Natural killer cell treated with Interleukin-12 subunit alpha and Interleukin-12 subunit beta and Interleukin-15 and Interleukin-18, amount 100 ng/mL, for 72 hours (primary cell): ENCODE data around the gene NRTN. TPM values are rescaled to one million over a fixed set of nuclear protein-coding genes. Genes with fewer than 3 reads are reported as not detected.

Experiments used
- ATAC-seq, 2 donors: fragments of 150-1000 bp; cut with Tn5 transposase in 1 of 2; sonication (Bioruptor Pico), chemical (Tn5 transposase) in 1 of 2; 2 replicates each; pipeline ENCODE4 v1.10.0; 2021
- DNase-seq: peaks from one replicate; pipeline ENCODE4 v3.0.0; 2022; ENCODE audit warnings: low spot score
- H3K27ac Mint-ChIP-seq, 2 donors: 1 replicate in 1 of 2; 2 replicates in 1 of 2; pipeline ENCODE4 v1.8.0; 2022; ENCODE audit warnings: mixed read lengths in 2 of 2, mild to moderate bottlenecking in 1 of 2, moderate library complexity in 1 of 2
- H3K27me3 Mint-ChIP-seq, 2 donors: 1 replicate in 1 of 2; 2 replicates in 1 of 2; pipeline ENCODE4 v1.8.0; 2022; ENCODE audit warnings: mixed read lengths in 2 of 2
- H3K36me3 Mint-ChIP-seq: one replicate; pipeline ENCODE4 v1.8.0; 2022; ENCODE audit warnings: mixed read lengths
- H3K4me1 Mint-ChIP-seq, 2 donors: 1 replicate in 1 of 2; 2 replicates in 1 of 2; pipeline ENCODE4 v1.8.0; 2022; ENCODE audit warnings: low read depth in 2 of 2, mixed read lengths in 2 of 2, mild to moderate bottlenecking in 1 of 2
- H3K4me3 Mint-ChIP-seq: one replicate; pipeline ENCODE4 v1.8.0; 2022; ENCODE audit warnings: mixed read lengths
- H3K9me3 Mint-ChIP-seq: 2 replicates; pipeline ENCODE4 v1.8.0; 2022; ENCODE audit warnings: mixed read lengths
- total RNA-seq, 2 donors: library from RNA; stranded (reverse); gene quantifications; one replicate each; pipeline ENCODE4 v1.2.3, GENCODE V29; 2022

Gene NRTN
- total RNA-seq, 2 donors from 2014 or later = not detected

DNA sequence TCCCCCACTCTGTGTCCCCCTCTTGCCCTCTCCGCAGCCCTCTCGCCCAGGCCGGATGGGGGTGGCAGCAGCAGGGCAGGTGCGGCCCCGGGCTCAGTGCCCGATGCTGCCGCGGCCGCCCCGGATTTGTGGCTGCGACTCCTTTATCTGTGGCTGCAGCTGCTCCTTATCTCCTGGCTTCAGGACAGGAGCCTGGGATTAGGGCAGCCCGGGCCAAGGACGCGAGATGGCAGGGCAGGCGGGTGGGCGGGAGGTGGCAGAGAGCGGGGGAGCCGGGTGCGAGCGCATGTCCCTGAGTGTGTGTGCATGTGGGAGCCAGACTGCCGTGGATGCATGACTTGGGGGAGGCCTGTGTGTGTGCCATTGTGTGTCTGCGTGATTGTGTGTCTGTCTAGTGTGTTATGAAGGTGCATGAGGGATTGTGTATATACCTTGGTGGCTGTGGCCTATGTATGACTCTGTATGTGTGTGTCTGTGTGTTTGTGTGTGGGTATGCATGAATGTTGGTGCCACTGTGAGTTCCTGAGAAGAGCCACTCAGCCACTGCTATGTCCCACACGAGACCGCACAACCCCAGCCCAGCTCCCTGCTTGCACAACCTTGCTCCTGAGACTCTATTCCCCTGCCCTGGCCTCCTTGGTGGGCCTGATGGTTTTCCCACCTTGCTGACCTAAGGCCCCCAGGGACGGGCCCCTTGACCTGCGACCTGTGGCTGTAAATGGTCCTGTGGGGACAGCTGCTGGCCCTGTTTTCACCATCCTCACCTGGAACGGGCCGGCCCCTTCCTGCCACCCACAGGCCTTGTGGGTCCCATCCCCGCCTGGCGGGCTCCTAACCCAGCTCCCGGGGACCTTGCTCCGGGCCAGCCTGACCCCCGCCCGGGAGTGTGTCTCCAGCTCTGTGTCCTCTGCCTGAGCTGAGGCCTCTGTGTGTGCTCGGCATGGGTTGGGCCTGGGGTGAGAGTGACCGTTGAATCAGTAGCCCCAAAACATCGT lies 5.3 kb upstream of the NRTN start:
- peaks cover 19 to 26% of the 10 kb centered on the region in 2 donors for H3K27me3 Mint-ChIP-seq
- ATAC-seq (no peak), DNase-seq (no peak)
- no peaks in the 10 kb centered on the region for H3K36me3 Mint-ChIP-seq
- H3K27ac Mint-ChIP-seq = no peak overlapping the region
- no peaks in the 10 kb centered on the region for H3K9me3 Mint-ChIP-seq
- H3K4me3 Mint-ChIP-seq = no peak overlapping the region
- H3K4me1 Mint-ChIP-seq = peaks cover 14 to 17% of the 10 kb centered on the region in 2 donors

DNA sequence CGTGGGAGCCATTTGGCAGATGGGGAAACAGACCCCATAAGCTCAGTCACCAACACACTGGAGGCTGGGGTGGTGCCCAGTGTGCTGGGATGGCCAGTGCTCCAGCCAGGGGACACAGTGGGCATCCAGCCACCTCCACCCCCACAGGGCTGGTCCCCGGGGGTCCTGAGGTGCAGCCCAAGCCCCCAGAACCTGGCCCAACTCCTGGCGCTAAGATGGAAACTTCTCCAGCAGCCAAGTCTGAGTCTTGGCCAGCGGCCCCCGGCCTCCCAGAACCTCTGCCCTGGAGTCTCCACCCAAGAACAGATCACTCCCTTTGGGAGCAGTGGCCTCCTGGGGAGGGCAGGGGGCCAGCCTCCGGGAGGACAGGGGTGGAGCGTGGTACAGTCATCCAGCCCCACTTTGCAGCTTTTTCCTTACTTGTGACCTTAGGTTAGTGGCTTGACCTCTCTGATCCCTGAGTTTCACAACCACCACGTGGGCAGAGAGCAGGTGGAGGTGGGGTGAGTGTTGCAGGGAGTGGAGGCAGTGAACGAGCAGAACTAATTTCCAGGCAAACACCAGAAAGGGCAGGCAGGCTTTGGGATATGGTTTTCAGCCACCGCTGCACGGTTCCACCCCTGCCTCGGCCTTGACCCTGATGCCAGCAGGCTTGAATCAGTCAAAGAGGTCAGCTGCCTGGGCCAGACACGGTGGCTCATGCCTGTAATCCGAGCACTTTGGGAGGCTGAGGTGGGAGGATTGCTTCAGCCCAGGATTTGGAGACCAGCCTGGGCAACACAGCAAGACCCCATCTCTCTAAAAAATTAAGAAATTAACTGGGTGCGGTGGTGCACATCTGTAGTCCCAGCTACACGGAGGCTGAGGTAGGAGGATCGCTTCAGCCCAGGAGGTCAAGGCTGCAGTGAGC lies 4.3 kb upstream of the NRTN start:
- Mint-ChIP-seq H3K36me3 (no peaks in the 10 kb centered on the region), H3K27me3 (peaks cover 19 to 26% of the 10 kb centered on the region in 2 donors)

DNA sequence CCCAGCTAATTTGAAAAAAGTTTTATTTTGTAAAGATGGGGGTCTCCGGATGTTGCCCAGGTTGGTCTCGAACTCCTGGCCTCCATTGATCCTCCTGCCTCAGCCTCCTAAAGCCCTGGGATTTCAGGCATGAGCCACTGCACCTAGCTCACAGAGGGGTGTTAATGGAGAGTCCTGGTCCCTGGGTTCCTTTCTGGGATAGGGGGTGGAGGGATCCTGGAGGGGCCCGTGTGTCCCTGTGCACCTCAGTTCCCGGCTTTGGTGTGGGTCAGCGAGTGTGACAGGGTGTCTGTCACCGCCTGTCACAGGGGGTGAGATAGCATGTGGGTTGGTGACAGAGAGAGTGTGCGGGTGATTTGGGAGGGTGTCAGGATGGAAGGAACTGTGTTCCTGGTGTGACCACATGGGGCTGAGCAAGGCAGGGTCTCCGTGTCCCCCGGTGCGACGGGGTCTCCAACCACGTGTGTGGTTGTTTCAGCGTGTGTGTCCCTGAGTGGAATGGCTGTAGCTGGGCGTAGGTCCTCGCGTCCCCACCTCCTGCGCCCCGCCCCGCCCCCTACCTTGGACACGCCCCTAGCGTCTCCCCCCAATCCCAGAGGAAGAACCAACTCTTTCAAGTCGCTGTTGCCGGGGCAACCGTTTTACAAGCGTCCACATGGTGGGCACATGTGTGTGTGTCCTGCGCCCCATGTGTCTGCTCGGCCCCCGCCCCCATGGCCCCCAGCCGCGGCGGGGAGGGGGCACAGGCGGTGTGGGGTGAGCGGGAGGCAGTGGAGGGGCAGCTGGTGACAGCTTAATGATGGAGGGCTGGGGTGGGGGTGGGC lies 2.9 kb upstream of the NRTN start:
- Mint-ChIP-seq H3K9me3 (no peaks in the 10 kb centered on the region), H3K27ac (no peak overlapping the region), H3K36me3 (no peaks in the 10 kb centered on the region), H3K27me3 (peaks cover 22 to 26% of the 10 kb centered on the region in 2 donors), H3K4me1 (peaks cover 14 to 17% of the 10 kb centered on the region in 2 donors), H3K4me3 (no peak overlapping the region)
- no peak for ATAC-seq
- DNase-seq = no peak

More for the DNA sequence above, 4.3 kb upstream of the NRTN start:
- Mint-ChIP-seq H3K4me1 (peaks cover 14 to 17% of the 10 kb centered on the region in 2 donors), H3K27ac (no peak overlapping the region), H3K4me3 (no peak overlapping the region), H3K9me3 (no peaks in the 10 kb centered on the region)
- ATAC-seq = no peak
- no peak for DNase-seq

DNA sequence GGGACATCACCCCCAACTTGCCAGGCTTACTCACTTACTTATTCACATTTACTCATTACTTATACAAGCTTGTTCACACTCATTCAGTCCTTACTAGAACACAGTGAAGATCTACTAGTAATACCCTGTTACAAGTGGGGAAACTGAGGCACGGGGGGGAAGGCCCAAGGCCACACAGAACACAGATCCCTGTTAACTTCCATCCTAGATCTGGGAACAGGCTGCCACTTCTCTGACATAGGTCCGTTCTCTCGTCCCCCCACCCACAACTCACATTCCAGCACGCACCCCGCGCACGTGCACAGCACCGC lies 1.5 kb upstream of the NRTN start:
- DNase-seq = no peak
- Mint-ChIP-seq H3K4me3 (peak overlapping the region; percentile 53), H3K4me1 (peaks cover 14 to 17% of the 10 kb centered on the region in 2 donors), H3K9me3 (no peaks in the 10 kb centered on the region), H3K36me3 (no peaks in the 10 kb centered on the region), H3K27ac (no peak overlapping the region), H3K27me3 (peaks cover 24 to 26% of the 10 kb centered on the region in 2 donors)
- no peak for ATAC-seq

DNA sequence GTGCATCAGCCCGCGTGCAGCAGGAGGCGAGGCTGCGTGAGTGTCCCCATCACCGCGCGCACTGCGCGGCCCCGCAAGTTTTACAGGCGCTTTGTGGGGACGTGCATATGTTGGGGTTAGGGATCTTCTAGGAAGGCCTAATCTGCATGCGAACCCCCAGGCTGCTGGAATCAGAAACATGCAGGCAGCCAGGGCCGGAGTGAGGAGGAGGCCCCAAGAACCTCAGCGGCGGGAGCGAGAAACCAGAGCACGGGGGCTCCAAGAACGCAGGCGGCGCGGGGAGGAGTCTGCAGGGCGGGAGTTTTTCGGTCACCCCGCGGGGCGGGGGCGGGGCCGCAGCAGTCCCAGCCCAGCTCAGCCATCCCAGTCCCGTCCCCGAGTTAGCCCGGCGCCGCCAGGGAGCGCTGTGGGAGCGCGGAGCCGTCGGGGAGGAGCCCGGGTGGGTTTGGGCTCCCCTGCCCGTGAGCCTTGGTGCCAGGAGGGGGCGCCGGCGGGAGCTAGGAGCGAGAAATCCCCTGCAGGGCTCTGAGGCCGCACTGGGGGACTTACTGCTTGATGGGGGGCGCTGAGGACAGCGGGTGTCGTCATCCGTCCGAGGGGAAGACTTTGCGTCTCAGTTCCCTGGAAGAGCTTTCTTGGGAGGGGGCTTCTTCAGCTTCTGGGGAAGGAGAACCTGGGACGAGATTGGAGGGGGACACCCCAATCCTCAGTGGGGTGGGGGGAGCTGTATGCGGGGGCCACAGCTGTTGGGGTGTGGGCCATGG lies 933 bp upstream of the NRTN start:
- Mint-ChIP-seq H3K4me3 (peak overlapping the region; percentile 53), H3K27ac (no peak overlapping the region), H3K9me3 (no peaks in the 10 kb centered on the region), H3K36me3 (no peaks in the 10 kb centered on the region), H3K4me1 (peaks cover 14 to 17% of the 10 kb centered on the region in 2 donors), H3K27me3 (peaks cover 22 to 23% of the 10 kb centered on the region in 2 donors)
- DNase-seq = peak; percentile 92
- peak; percentile 95 to 96 for ATAC-seq

DNA sequence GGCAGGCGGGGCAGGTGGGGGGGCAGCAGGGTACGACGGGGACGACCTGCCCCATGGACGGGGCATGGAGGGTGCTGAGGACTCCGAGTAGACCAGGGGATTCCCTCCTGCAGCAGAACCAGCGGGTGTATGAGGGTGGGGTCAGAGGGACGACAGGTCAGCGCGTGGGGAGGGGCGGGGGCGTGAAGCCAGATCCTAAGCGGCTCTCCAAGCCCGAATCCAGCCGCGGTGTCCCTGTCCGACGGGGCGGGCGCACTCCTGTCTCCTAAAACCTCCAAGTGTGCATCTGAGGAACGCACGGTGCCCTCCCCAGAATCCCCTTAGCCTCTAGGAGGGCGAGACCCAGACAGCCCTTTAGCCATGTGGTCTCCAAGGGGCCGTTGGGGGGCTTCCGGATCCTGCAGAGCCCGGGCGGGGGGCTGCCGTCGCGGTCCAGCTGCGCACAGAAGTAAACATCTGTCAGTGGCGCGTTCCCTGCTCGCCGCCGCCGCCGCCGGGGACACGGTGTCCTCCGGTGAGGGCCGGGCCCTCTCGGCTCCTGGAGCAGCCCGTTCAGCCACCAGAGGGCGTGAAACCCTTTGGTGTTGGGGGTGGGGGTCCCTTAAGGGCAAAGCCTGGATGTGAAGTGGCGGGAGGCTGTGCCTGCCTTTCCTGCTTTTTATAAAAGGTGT lies 730 bp downstream of the NRTN start:
- peaks cover 14 to 17% of the 10 kb centered on the region in 2 donors for H3K4me1 Mint-ChIP-seq
- H3K36me3 Mint-ChIP-seq = no peaks in the 10 kb centered on the region
- peaks cover 14% of the 10 kb centered on the region in 2 donors for H3K27me3 Mint-ChIP-seq
- H3K4me3 Mint-ChIP-seq = no peak overlapping the region
- H3K27ac Mint-ChIP-seq = no peak overlapping the region
- DNase-seq (no peak), ATAC-seq (no peak)
- no peaks in the 10 kb centered on the region for H3K9me3 Mint-ChIP-seq

DNA sequence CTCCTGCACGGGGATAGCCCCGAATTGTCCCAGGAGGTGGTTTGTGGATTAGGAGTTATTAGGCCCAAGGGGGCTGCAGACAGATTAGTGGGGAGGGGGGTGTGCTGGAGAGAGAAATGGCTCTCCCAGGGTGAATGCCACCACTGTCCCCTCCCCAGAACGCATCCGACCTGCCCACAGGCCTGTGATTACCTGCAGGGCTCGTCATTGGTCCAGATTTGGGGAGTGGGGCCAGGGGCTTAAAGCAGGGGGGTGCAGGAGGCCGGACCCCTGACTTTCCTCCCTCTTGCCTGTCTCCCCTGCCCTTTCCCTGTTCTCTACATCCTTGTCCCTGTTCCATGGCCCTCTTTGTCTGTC lies 1.2 kb downstream of the NRTN start:
- ATAC-seq = no peak
- Mint-ChIP-seq H3K9me3 (no peaks in the 10 kb centered on the region), H3K27me3 (peaks cover 13 to 14% of the 10 kb centered on the region in 2 donors), H3K36me3 (no peaks in the 10 kb centered on the region), H3K4me1 (peaks cover 14 to 17% of the 10 kb centered on the region in 2 donors), H3K27ac (no peak overlapping the region), H3K4me3 (no peak overlapping the region)
- DNase-seq = no peak

DNA sequence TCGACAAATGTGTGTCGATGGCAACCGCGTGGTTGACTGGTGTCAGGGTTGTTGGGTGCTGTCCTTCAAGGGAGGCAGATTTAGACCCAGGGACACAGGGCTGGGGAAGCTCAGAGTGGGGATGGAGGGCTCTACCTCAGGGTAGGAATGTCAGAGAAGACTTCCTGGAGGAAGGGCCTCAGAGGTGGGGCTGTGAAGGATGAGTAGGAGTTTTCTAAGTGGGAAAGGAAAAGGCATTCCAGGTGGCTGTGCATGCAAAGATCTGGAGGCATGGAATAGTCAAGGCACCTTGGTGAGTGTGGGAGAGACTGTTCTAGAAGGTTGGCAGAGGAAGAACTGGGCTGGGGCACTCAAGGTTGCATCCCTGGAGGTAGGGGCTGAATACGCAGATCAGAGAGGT lies 2.0 kb downstream of the NRTN start:
- H3K4me1 Mint-ChIP-seq = peaks cover 11 to 15% of the 10 kb centered on the region in 2 donors
- H3K27ac Mint-ChIP-seq = no peak overlapping the region
- no peaks in the 10 kb centered on the region for H3K36me3 Mint-ChIP-seq
- peaks cover 10 to 11% of the 10 kb centered on the region in 2 donors for H3K27me3 Mint-ChIP-seq
- DNase-seq = no peak
- no peak overlapping the region for H3K4me3 Mint-ChIP-seq
- no peaks in the 10 kb centered on the region for H3K9me3 Mint-ChIP-seq
- no peak for ATAC-seq

DNA sequence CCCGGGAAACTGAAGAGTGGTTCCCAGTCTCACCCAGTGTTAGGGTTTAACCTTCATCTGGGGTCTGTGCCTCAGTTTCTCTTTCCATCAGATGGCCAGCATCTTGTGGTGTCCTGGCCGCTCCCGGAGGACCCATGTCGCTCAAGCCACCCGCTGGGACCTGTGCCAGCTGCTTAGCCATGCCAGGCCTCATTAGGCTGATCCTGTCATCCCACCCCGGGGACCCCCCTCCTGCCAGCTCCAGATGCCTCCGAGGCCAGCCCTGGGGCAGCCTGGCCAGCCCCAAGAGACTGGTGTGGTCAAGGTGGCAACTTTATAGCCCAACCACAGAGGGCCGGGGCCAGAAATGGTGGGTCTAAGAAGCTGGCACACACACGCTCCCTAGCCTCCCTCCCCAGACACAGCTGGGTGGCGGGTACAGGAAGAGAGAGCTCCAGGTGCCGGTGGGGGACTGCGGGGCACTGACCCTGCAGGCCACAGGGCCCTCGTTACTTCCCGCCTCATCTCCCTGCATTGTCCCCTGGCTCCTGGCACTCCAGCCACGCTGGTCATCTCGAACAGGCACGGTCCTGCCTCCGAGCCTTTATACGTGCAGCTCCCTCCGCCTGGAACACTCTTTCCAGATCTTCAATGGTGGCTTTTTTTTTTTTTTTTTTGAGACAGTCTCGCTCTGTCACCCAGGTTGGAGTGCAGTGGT lies 3.4 kb downstream of the NRTN start:
- H3K4me1 Mint-ChIP-seq = peaks cover 10% of the 10 kb centered on the region in 2 donors
- H3K4me3 Mint-ChIP-seq = no peak overlapping the region
- ATAC-seq (no peak), DNase-seq (no peak)
- H3K36me3 Mint-ChIP-seq = no peaks in the 10 kb centered on the region
- H3K27ac Mint-ChIP-seq = no peak overlapping the region
- no peaks in the 10 kb centered on the region for H3K9me3 Mint-ChIP-seq
- peaks cover 0 to 5% of the 10 kb centered on the region in 2 donors for H3K27me3 Mint-ChIP-seq

DNA sequence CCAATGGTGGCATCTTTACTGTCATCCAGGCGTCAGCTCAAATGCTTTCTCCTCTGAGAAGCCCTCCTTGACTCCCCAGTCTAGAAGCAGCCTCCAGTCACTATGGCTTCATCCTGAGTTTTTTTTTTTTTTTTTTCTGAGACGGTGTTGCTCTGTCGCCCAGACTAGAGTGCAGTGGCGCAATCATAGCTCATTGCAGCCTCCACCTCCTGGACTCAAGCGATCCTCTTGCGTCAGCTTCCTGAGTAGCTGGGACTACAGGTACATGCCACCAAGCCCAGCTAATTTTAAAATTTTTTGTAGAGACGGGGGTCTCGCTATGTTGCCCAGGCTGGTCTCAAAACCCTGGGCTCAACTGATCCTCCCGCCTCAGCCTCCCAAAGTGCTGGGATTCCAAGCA lies 4.2 kb downstream of the NRTN start:
- no peak overlapping the region for H3K27ac Mint-ChIP-seq
- peaks cover 0 to 5% of the 10 kb centered on the region in 2 donors for H3K27me3 Mint-ChIP-seq
- H3K4me1 Mint-ChIP-seq = peaks cover 4 to 5% of the 10 kb centered on the region in 2 donors
- no peak for DNase-seq
- no peak overlapping the region for H3K4me3 Mint-ChIP-seq
- no peak for ATAC-seq
- H3K9me3 Mint-ChIP-seq = no peaks in the 10 kb centered on the region
- H3K36me3 Mint-ChIP-seq = no peaks in the 10 kb centered on the region

DNA sequence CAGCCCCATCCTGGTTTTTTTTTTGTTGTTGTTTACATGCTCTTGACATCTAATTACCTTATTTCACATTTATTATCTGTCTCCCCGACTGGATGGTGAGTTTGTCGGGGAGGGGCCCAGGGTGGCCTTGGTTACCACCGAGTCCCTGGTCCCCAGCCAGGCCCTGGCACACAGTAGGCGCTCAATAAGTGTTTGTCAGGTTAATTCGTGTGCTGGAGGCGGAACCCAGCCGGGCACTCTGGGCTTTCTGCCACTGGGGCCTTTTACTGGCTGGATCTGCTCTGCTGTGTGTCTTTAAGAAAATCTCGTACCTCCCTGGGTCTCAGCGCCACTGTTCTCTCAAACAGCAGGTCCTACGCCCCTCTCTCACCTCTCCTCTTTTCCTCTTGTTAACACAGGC lies 4.6 kb downstream of the NRTN start:
- H3K27me3 Mint-ChIP-seq = peaks cover 0 to 5% of the 10 kb centered on the region in 2 donors
- H3K27ac Mint-ChIP-seq = no peak overlapping the region
- no peak for DNase-seq
- ATAC-seq = no peak
- peaks cover 0 to under 1% of the 10 kb centered on the region in 2 donors for H3K4me1 Mint-ChIP-seq
- no peaks in the 10 kb centered on the region for H3K9me3 Mint-ChIP-seq
- H3K36me3 Mint-ChIP-seq = no peaks in the 10 kb centered on the region
- H3K4me3 Mint-ChIP-seq = no peak overlapping the region

DNA sequence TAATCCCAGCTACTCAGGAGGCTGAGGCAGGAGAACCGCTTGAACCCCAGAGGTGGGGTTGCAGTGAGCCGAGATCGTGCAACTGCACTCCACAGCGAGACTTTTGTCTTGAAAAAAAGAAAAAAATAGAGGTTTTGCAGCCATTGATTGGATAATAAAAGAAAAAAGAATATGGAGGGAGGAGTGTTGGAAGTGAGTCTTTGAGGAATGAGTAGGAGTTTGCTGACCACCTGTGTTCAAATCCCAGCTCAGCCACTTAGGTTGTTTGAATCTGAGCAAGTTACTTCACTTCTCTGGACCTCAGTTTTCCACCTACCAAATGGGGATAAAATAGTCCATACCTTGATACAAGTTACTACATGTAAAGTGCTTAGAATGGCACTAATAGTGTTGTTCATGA lies 6.2 kb downstream of the NRTN start:
- Mint-ChIP-seq H3K27ac (no peak overlapping the region), H3K4me1 (no peaks in the 10 kb centered on the region)

More for the DNA sequence above, 6.2 kb downstream of the NRTN start:
- Mint-ChIP-seq H3K27me3 (peaks cover 2 to 5% of the 10 kb centered on the region in 2 donors), H3K36me3 (no peaks in the 10 kb centered on the region), H3K4me3 (no peak overlapping the region), H3K9me3 (no peaks in the 10 kb centered on the region)
- ATAC-seq (no peak), DNase-seq (no peak)
